ENCODE data around the gene KLK8.
"Not testable (repeated sequence)": the region's sequence is repeated elsewhere in the genome, so short reads cannot be mapped to it uniquely, and the experiment has no call there.

The KLK8 gene

GRCh38 chr19:50983625-50984292 is 17.6 kb downstream of the KLK8 start, which contains the start of gene KLK7:
TSS of gene KLK7 (minus strand) at chr19:50983917. CDS start at chr19:50982399, 1,518 bp downstream.
- FAIRE-seq (no peak), DNase-seq (ENCODE audit: low spot score) (no peak)

- FAIRE-seq, result no peak
- DNase-seq (ENCODE audit: low spot score), result no peak
These were observed 19.2 kb downstream of the KLK8 start for GRCh38 chr19:50982186-50982585.

DNA sequence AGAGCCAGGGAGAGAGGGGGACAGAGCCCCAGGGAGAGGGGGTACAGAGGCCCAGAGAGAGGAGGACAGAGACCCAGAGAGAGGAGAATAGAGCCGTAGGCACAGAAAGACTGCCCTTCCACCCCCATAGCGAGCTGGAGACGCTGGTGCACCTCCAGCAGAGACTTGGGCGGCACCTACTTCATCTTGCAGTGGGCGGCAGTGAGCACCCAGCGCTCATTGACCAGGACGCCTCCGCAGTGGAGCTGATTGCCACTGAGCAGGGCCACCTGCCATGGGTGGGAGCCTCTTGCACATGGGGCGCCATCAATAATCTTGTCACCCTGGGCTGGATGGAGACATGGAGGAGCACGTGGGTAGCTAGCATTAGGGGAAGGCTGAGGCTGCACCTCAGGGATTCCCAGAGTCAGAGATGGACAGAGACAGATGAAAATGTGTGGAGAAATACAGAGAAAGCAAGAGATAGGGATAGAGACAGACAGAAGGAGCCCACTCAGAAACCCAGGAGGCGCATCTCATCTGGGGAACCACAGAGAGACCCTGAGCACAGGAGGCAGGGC is 19.7 kb downstream of the KLK8 start:
- DNase-seq (ENCODE audit: low spot score) (no peak), FAIRE-seq (no peak)

GRCh38 chr19:50980208-50980607 is 21.2 kb downstream of the KLK8 start:
- DNase-seq (ENCODE audit: low spot score) (no peak), FAIRE-seq (no peak)

DNA sequence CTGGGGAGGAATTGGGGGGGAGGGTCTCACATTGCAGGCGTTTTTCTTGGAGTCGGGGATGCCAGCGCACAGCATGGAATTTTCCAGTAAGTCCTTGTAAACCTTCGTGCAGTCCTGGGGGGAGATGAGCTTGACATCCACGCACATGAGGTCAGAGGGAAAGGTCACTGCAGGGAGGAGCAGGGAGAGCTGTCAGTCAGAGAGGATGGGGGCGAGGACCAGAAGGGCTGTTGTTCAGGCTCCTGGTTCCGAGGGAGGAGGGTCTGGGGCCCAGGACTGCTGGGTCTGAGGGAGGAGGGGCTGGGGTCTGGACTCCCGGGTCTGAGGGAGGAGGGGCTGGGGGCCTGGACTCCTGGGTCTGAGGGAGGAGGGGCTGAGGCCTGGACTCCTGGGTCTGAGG is 21.6 kb downstream of the KLK8 start:
- DNase-seq (ENCODE audit: low spot score) (no peak), FAIRE-seq (no peak)

DNA sequence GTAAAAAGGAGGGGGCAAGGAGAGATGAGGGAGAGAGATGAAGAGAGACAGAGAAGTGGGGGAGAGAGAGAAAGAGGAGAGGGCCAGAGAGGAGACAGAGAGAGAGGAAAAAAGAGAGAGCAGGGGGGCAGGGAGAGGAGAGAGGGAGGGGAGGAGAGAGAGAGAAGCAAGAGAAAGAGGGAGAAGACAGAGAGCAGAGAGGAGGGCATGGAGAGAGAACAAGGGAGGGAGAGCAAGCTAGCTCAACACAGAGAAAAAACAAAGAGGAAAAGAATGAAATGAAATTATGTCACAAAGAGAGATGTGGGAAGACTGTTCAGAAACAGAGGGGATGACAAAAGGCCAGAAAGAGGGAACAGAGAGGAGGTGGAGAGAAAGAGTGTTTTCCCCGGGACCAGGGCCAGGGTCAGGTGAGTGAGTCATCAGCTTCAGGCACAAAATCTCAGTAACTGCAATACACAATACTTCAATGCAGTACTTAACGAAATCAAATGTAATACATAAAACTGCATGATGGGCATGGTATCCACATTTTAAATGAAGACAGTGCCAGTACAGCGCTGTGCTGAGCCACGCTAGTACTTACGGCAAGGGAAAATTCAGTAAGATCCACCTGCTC is 22.5 kb downstream of the KLK8 start:
- DNase-seq (ENCODE audit: low spot score) (peak; percentile 57), FAIRE-seq (no peak)

- no peak for FAIRE-seq
- DNase-seq (ENCODE audit: low spot score), result no peak
These were observed 23.8 kb downstream of the KLK8 start for GRCh38 chr19:50977626-50978025.

DNA sequence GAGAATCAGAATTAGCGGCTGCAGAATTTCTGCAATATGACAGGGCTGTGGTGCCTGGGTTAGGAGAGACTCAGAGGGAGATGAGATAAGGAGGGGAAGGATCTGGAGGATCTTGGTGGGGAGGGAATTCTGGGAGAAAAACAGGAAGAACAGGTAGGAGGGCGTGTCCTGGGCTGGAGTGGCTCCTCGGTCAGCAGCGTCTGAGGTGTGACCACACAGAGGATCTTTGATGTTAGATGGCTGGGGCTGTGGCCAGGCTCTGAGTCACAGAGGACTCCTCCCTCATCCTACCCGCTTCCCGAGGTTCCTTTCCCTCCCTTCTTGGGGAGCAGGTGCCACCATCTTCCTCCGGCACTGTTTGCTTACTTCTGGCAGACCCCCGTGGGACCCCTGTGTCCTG is 25.6 kb downstream of the KLK8 start:
- peak; percentile 78 for DNase-seq (ENCODE audit: low spot score)
- no peak for FAIRE-seq

DNA sequence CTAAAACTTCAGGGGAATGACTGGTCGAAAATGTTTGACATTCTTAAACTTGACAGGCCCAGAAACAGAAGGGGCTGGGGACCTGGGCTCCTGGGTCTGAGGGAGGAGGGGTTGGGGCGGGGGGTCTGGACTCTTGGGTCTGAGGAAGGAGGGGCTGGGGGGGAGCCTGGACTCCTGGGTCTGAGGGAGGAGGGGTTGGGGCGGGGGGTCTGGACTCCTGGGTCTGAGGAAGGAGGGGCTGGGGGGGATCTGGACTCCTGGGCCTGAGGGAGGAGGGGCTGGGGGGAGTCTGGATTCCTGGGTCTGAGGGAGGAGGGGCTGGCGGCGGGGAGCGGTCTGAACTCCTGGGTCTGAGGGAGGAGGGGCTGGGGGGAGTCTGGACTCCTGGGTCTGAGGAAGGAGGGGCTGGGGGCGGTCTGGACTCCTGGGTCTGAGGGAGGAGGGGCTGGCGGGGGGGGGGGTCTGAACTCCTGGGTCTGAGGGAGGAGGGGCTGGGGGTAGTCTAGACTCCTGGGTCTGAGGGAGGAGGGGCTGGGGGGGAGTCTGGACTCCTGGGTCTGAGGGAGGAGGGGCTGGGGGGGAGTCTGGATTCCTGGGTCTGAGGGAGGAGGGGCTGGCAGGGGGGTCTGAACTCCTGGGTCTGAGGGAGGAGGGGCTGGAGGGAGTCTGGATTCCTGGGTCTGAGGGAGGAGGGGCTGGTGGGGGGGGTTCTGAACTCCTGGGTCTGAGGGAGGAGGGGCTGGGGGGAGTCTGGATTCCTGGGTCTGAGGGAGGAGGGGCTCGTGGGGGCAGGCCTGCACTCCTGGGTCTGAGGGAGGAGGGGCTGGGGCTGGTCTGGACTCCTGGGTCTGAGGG is 26.5 kb downstream of the KLK8 start:
- FAIRE-seq (no peak), DNase-seq (ENCODE audit: low spot score) (no peak)

- no peak for FAIRE-seq
- no peak for DNase-seq (ENCODE audit: low spot score)
These were observed 28.5 kb downstream of the KLK8 start for GRCh38 chr19:50972795-50973376.

DNA sequence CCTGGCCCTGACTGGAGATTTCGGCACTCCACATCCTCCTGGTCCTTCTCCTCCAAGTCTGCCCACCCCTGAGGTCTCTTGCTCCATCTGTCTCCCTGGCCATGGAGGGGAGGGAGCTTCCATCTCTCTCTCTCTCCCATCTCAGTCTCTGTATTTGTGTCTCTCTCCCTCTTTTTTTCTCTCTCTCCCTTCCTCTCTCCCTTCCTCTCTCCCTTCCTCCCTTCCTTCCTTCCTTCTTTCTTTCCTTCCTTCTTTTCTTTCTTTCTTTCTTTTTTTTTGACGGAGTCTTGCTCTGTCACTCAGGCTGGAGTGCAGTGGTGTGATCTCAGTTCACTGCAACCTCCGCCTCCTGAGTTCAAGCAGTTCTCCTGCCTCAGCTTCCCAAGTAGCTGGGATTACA is 31.6 kb downstream of the KLK8 start:
- DNase-seq (ENCODE audit: low spot score); FAIRE-seq: not testable (repeated sequence)

DNA sequence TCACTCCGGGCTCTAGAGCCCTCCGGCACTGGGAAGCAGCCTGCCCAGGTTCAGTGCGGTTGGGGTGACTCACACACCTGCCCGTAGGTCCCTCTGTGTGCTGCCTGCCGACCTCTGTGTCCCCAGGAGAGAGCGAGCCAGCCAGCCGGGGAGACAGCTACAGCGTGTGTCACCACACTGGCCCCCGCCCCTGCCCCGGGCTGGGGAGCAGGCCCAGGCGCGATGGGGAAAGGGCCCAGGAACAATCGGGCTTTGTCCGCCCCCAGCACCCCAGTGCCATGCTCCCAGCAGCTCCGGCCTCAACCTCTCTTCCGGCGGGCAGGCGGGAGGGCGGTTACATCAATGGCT is 32.0 kb downstream of the KLK8 start, which contains the start of gene KLK6:
TSS of gene KLK6 (minus strand) at position 179 of the 348 bp plus-strand sequence. CDS start 1,487 bp downstream, outside the sequence.
- peak; percentile 48 for FAIRE-seq
- DNase-seq (ENCODE audit: low spot score), result peak; percentile 74

GRCh38 chr19:50968716-50969412 is 32.5 kb downstream of the KLK8 start:
- DNase-seq (ENCODE audit: low spot score), result peak; percentile 39
- FAIRE-seq, result no peak

GRCh38 chr19:50967929-50968715 is 33.3 kb downstream of the KLK8 start:
- FAIRE-seq, result peak; percentile 62
- DNase-seq (ENCODE audit: low spot score), result peak; percentile 54

DNA sequence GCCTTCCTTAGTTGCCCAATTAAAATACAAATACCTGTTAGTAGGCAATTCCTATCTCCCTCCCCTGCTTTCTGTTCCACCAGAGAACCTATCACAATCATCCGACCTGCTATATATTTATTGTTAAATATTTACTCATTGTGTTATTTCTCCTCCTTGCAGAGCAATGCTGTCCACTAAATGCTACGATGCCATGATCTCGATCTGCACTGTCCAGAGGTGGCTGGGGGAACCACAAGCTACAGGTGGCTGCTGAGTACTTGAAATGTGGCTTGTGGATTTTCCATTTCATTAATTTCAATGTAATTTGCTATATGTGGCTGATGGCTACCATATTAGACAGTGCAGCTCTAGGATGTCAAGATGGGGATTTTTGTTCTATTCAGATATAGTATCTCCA is 37.1 kb downstream of the KLK8 start:
- DNase-seq (ENCODE audit: low spot score), result no peak
- no peak for FAIRE-seq

DNA sequence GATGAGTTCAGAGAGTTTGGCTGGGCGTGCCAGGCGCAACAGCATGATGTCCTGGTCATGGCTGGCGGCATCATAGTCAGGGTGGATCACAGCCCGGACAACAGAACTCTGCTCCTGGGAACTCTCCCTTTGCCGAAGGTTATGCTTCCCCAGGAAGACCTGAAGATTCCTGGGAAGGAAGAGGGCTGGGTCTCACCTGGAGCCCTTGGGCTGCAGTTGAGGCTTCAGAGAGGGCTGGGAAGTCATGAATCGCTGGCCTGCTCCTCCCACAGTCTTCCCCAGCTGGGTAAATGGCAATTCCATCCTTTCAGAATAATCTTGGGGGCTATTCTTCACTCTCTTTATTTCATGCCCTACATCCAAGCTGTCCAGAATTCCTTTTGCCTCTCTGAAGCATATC is 38.0 kb downstream of the KLK8 start:
- FAIRE-seq (no peak), DNase-seq (ENCODE audit: low spot score) (no peak)

GRCh38 chr19:50962245-50962644 is 39.2 kb downstream of the KLK8 start:
- FAIRE-seq (no peak), DNase-seq (ENCODE audit: low spot score) (no peak)

- DNase-seq (ENCODE audit: low spot score) (no peak), FAIRE-seq (no peak)
These were observed 41.5 kb downstream of the KLK8 start for GRCh38 chr19:50959731-50960500.

- no peak for FAIRE-seq
- no peak for DNase-seq (ENCODE audit: low spot score)
These were observed 43.8 kb downstream of the KLK8 start for GRCh38 chr19:50957587-50957986.

All from urothelium cell line (cell line).